GM19372 (cell line): ENCODE results near the gene ROGDI.
"Not testable (repeated sequence)": the region's sequence is repeated elsewhere in the genome, so short reads cannot be mapped to it uniquely, and the experiment has no call there.

Experiments
- ATAC-seq: cut with Tn5 transposase; IDR thresholded peaks from one replicate; pipeline ENCODE4 v1.9.1; 2021; ENCODE audit warnings: mild to moderate bottlenecking, low read depth, moderate library complexity; ENCODE audit not compliant: unreplicated experiment

Gene ROGDI

GRCh38 chr16:4795181-4795827 is 7.1 kb downstream of the ROGDI start, which contains the start of gene SMIM22:
SMIM22 (plus strand) TSS chr16:4795369; CDS start chr16:4795735, 366 bp downstream.
- ATAC-seq, result no peak

- ATAC-seq, result no peak
Observed at GRCh38 chr16:4792951-4793513, 9.4 kb downstream of the ROGDI start.

GRCh38 chr16:4790871-4791270 is 11.6 kb downstream of the ROGDI start:
- ATAC-seq, result no peak

- ATAC-seq, result no peak
Observed at GRCh38 chr16:4790261-4790660, 12.2 kb downstream of the ROGDI start.

GRCh38 chr16:4788910-4789309 is 13.5 kb downstream of the ROGDI start:
- ATAC-seq, result no peak

GRCh38 chr16:4788489-4788889 is 13.9 kb downstream of the ROGDI start:
- ATAC-seq, result no peak

GRCh38 chr16:4787627-4788482 is 14.6 kb downstream of the ROGDI start, which contains the start of gene SEPTIN12:
SEPTIN12 (minus strand) TSS chr16:4788345; CDS start chr16:4787645, 700 bp downstream.
- no peak for ATAC-seq

GRCh38 chr16:4787068-4787467 is 15.4 kb downstream of the ROGDI start:
- no peak for ATAC-seq

- no peak for ATAC-seq
Observed at GRCh38 chr16:4785758-4786433, 16.5 kb downstream of the ROGDI start.

GRCh38 chr16:4784444-4784987 is 17.9 kb downstream of the ROGDI start:
- not testable (repeated sequence) for ATAC-seq

- no peak for ATAC-seq
Observed at GRCh38 chr16:4783951-4784336, 18.5 kb downstream of the ROGDI start.

GRCh38 chr16:4783251-4783950 is 19.0 kb downstream of the ROGDI start:
- ATAC-seq, result no peak

GRCh38 chr16:4780235-4780634 is 22.2 kb downstream of the ROGDI start:
- ATAC-seq, result no peak

- no peak for ATAC-seq
Observed at GRCh38 chr16:4778050-4778392, 24.4 kb downstream of the ROGDI start.

- no peak for ATAC-seq
Observed at GRCh38 chr16:4777339-4778049, 24.9 kb downstream of the ROGDI start.

GRCh38 chr16:4776141-4776705 is 26.2 kb downstream of the ROGDI start:
- no peak for ATAC-seq

- no peak for ATAC-seq
Observed at GRCh38 chr16:4775005-4775404, 27.4 kb downstream of the ROGDI start.

- ATAC-seq, result no peak
Observed at GRCh38 chr16:4772351-4772750, 30.1 kb downstream of the ROGDI start.

- no peak for ATAC-seq
Observed at GRCh38 chr16:4771646-4772045, 30.8 kb downstream of the ROGDI start.
